ENCODE results near the gene C12orf43.

The C12orf43 gene

DNA sequence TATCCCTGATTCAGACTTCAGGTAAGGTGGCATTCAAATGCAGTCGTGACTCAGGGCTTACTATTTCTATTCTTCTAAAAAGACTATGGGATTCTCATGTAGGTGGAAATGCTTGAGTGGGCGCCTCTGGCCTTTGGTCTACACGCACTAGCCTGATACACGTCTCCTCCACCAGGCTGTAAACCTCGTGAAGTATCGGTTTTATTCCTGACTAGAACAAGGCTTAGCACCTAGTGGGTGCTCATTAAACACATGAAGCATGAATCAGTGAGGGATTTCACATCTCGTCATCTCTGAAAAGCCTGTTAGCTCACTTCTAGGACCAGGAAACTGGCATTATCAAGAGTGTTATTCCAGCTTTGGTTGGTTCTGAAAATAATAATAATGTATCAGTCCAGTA lies 55.6 kb downstream of the C12orf43 start:
- no peak for TF ChIP-seq ZNF223 (tag by site-specific recombination; IDR thresholded peaks at IDR 0.05)
- no peak for TF ChIP-seq ZNF561 (tag by site-specific recombination; IDR thresholded peaks at IDR 0.05; ENCODE audit: borderline replicate concordance)
- no peak for TF ChIP-seq ZNF585B (tag by site-specific recombination; IDR thresholded peaks at IDR 0.05)
- TF ChIP-seq, protein P1, sequence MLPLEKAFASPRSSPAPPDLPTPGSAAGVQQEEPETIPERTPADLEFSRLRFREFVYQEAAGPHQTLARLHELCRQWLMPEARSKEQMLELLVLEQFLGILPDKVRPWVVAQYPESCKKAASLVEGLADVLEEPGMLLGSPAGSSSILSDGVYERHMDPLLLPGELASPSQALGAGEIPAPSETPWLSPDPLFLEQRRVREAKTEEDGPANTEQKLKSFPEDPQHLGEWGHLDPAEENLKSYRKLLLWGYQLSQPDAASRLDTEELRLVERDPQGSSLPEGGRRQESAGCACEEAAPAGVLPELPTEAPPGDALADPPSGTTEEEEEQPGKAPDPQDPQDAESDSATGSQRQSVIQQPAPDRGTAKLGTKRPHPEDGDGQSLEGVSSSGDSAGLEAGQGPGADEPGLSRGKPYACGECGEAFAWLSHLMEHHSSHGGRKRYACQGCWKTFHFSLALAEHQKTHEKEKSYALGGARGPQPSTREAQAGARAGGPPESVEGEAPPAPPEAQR (tag by site-specific recombination; IDR thresholded peaks at IDR 0.05), result no peak
- no peak for TF ChIP-seq ZNF530 (tag by site-specific recombination; IDR thresholded peaks at IDR 0.05; ENCODE audit: low read depth)
- no peak for TF ChIP-seq HOXA7 (CRISPR knock-in tag; IDR thresholded peaks at IDR 0.05; ENCODE audit: borderline replicate concordance)
- TF ChIP-seq ZNF302 (tag by site-specific recombination; IDR thresholded peaks at IDR 0.05; ENCODE audit: low read depth), result no peak
- TF ChIP-seq ZNF544 (tag by site-specific recombination; IDR thresholded peaks at IDR 0.05), result no peak
- TF ChIP-seq, protein P2, sequence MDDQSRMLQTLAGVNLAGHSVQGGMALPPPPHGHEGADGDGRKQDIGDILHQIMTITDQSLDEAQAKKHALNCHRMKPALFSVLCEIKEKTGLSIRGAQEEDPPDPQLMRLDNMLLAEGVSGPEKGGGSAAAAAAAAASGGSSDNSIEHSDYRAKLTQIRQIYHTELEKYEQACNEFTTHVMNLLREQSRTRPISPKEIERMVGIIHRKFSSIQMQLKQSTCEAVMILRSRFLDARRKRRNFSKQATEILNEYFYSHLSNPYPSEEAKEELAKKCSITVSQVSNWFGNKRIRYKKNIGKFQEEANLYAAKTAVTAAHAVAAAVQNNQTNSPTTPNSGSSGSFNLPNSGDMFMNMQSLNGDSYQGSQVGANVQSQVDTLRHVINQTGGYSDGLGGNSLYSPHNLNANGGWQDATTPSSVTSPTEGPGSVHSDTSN (CRISPR knock-in tag; IDR thresholded peaks at IDR 0.05), result no peak
- TF ChIP-seq KLF16 (tag by site-specific recombination; IDR thresholded peaks at IDR 0.05), result no peak
- TF ChIP-seq ZSCAN16 (tag by site-specific recombination; IDR thresholded peaks at IDR 0.05), result no peak
- TF ChIP-seq, protein P3, sequence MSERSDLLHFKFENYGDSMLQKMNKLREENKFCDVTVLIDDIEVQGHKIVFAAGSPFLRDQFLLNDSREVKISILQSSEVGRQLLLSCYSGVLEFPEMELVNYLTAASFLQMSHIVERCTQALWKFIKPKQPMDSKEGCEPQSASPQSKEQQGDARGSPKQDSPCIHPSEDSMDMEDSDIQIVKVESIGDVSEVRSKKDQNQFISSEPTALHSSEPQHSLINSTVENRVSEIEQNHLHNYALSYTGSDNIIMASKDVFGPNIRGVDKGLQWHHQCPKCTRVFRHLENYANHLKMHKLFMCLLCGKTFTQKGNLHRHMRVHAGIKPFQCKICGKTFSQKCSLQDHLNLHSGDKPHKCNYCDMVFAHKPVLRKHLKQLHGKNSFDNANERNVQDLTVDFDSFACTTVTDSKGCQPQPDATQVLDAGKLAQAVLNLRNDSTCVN (tag by site-specific recombination; optimal IDR thresholded peaks at IDR 0.05), result no peak
- TF ChIP-seq, protein P4, sequence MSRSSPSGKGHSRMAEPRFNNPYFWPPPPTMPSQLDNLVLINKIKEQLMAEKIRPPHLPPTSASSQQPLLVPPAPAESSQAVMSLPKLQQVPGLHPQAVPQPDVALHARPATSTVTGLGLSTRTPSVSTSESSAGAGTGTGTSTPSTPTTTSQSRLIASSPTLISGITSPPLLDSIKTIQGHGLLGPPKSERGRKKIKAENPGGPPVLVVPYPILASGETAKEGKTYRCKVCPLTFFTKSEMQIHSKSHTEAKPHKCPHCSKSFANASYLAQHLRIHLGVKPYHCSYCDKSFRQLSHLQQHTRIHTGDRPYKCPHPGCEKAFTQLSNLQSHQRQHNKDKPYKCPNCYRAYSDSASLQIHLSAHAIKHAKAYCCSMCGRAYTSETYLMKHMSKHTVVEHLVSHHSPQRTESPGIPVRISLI (tag by site-specific recombination; IDR thresholded peaks at IDR 0.05), result no peak
- H3K36me3 ChIP-seq (ENCODE audit: control insufficient read depth in 2 of 2, insufficient read depth in 1 of 2, low read length in 2 of 2), result no peaks in the 10 kb centered on the region
- CTCF ChIA-PET, result interaction anchor here (0.6 to 2.3 kb wide), 5 partner anchors 11 to 104 kb away, joined by 3 to 6 read pairs (median 3); no protein-coding TSS in a partner anchor
- no peaks in the 10 kb centered on the region for H3K4me1 ChIP-seq (ENCODE audit: control insufficient read depth, insufficient read depth, low read length)
- no peaks in the 10 kb centered on the region for H3K9me3 ChIP-seq (ENCODE audit: control insufficient read depth, insufficient read depth, low read depth, low read length)
- no peak overlapping the region for H3K4me3 ChIP-seq (ENCODE audit: low read depth, low read length)
- H3K27ac ChIP-seq (ENCODE audit: extremely low read depth, low read depth, low read length), result no peak overlapping the region
- POLR2A ChIA-PET, result interaction anchor here (0.6 kb wide), 1 partner anchor 360 kb away, joined by 3 read pairs; no protein-coding TSS in a partner anchor

DNA sequence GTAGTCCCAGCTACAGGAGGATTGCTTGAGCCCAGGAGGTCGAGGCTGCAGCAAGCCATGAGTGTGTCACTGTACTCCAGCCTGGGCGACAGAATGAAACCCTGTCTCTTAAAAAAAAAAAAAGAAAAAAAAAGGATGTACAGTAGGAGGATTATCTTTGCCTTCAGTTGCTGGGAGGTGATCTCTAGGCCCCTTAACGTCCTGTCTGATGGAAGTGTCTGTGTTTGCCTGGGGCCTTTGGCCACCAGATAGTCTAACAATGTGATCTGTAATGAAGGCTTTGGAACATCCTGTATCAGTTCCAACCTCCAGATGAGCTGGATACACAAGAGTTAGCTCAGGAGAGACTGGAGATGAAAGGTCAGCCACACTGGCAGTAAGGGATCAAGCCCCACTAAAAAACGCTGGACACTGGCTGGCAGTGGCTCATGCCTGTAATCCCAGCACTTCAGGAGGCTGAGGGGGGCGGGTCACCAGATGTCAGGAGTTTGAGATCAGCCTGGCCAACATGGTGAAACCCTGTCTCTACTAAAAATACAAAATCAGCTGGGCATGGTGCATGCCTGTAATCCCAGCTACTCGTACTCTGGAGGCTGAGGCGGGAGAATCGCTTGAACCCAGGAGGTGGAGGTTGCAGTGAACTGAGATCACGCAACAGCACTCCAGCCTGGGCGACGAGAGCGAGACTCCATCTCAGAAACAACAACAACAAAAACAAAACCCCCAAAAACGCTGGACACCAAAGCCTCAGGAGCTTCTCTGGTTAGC lies 57.0 kb downstream of the C12orf43 start:
- Histone ChIP-seq H3K4me3 (ENCODE audit: low read depth, low read length) (no peak overlapping the region), H3K4me1 (ENCODE audit: control insufficient read depth, insufficient read depth, low read length) (no peaks in the 10 kb centered on the region), H3K27ac (ENCODE audit: extremely low read depth, low read depth, low read length) (no peak overlapping the region), H3K9me3 (ENCODE audit: control insufficient read depth, insufficient read depth, low read depth, low read length) (no peaks in the 10 kb centered on the region), H3K36me3 (ENCODE audit: control insufficient read depth in 2 of 2, insufficient read depth in 1 of 2, low read length in 2 of 2) (no peaks in the 10 kb centered on the region)
- CTCF ChIA-PET, result interaction anchor here (0.5 to 2.3 kb wide), 7 partner anchors 12 to 660 kb away, joined by 3 to 6 read pairs (median 3); no protein-coding TSS in a partner anchor
- POLR2A ChIA-PET, result interaction anchor here (0.6 to 0.7 kb wide), 2 partner anchors 39 to 523 kb away, joined by 3 read pairs; no protein-coding TSS in a partner anchor
- TF ChIP-seq, protein P5, sequence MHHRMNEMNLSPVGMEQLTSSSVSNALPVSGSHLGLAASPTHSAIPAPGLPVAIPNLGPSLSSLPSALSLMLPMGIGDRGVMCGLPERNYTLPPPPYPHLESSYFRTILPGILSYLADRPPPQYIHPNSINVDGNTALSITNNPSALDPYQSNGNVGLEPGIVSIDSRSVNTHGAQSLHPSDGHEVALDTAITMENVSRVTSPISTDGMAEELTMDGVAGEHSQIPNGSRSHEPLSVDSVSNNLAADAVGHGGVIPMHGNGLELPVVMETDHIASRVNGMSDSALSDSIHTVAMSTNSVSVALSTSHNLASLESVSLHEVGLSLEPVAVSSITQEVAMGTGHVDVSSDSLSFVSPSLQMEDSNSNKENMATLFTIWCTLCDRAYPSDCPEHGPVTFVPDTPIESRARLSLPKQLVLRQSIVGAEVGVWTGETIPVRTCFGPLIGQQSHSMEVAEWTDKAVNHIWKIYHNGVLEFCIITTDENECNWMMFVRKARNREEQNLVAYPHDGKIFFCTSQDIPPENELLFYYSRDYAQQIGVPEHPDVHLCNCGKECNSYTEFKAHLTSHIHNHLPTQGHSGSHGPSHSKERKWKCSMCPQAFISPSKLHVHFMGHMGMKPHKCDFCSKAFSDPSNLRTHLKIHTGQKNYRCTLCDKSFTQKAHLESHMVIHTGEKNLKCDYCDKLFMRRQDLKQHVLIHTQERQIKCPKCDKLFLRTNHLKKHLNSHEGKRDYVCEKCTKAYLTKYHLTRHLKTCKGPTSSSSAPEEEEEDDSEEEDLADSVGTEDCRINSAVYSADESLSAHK (tag by site-specific recombination; IDR thresholded peaks at IDR 0.05), result no peak
- no peak for TF ChIP-seq PRDM1 (tag by site-specific recombination; IDR thresholded peaks at IDR 0.05)
- TF ChIP-seq, protein P6, sequence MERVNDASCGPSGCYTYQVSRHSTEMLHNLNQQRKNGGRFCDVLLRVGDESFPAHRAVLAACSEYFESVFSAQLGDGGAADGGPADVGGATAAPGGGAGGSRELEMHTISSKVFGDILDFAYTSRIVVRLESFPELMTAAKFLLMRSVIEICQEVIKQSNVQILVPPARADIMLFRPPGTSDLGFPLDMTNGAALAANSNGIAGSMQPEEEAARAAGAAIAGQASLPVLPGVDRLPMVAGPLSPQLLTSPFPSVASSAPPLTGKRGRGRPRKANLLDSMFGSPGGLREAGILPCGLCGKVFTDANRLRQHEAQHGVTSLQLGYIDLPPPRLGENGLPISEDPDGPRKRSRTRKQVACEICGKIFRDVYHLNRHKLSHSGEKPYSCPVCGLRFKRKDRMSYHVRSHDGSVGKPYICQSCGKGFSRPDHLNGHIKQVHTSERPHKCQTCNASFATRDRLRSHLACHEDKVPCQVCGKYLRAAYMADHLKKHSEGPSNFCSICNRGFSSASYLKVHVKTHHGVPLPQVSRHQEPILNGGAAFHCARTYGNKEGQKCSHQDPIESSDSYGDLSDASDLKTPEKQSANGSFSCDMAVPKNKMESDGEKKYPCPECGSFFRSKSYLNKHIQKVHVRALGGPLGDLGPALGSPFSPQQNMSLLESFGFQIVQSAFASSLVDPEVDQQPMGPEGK (tag by site-specific recombination; IDR thresholded peaks at IDR 0.05), result no peak
- TF ChIP-seq SP3 (tag by site-specific recombination; IDR thresholded peaks at IDR 0.05), result no peak
- TF ChIP-seq, protein P4 (tag by site-specific recombination; IDR thresholded peaks at IDR 0.05), result no peak
- no peak for TF ChIP-seq ZNF416 (tag by site-specific recombination; IDR thresholded peaks at IDR 0.05)
- no peak for TF ChIP-seq ZNF394 (tag by site-specific recombination; IDR thresholded peaks at IDR 0.05; ENCODE audit: borderline replicate concordance)
- no peak for TF ChIP-seq KLF8 (tag by site-specific recombination; IDR thresholded peaks at IDR 0.05)
- TF ChIP-seq ZNF585B (tag by site-specific recombination; IDR thresholded peaks at IDR 0.05), result no peak
- TF ChIP-seq ZNF624 (tag by site-specific recombination; IDR thresholded peaks at IDR 0.05), result no peak
- no peak for TF ChIP-seq OSR2 (tag by site-specific recombination; IDR thresholded peaks at IDR 0.05)
